OCI-LY7 (cell line): ENCODE measurements around the gene JAZF1.

ENCODE experiments used
- EZH2phosphoT487 ChIP-seq: fragments of 200-600 bp; sonication (generic); IDR thresholded peaks from 2 replicates; pipeline ENCODE4 v1.6.1; 2018; ENCODE audit warnings: low read depth, borderline replicate concordance, mild to moderate bottlenecking, mixed run types, antibody characterized with exemption, low read length, moderate library complexity, mixed read lengths
- TF ChIP-seq, protein P1 (sequence below): fragments of 200-600 bp; sonication (generic); conservative IDR thresholded peaks from 2 replicates; pipeline ENCODE4 v1.5.1; 2014; ENCODE audit warnings: mild to moderate bottlenecking, antibody characterized with exemption, low read length, moderate library complexity, mixed read lengths

DNA sequence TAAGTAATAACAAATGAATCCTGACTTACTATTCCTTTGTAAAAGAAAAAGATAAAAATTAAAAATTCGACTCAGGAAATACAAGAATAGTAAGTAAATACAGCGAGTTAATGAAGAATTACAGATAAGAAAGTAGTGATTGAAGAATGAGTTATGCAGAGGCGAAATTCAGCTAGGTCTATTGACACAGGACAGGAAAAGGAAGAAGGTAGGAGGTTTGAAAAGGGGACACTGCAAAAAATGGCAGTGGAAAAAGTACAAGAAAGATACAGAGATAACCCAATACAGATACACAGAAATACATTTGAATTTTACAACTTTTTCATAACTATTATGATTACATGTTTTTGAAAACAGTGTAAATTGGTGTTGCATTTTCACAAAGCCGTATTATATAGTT is 28.0 kb downstream of the JAZF1 start:
- TF ChIP-seq, protein P1, sequence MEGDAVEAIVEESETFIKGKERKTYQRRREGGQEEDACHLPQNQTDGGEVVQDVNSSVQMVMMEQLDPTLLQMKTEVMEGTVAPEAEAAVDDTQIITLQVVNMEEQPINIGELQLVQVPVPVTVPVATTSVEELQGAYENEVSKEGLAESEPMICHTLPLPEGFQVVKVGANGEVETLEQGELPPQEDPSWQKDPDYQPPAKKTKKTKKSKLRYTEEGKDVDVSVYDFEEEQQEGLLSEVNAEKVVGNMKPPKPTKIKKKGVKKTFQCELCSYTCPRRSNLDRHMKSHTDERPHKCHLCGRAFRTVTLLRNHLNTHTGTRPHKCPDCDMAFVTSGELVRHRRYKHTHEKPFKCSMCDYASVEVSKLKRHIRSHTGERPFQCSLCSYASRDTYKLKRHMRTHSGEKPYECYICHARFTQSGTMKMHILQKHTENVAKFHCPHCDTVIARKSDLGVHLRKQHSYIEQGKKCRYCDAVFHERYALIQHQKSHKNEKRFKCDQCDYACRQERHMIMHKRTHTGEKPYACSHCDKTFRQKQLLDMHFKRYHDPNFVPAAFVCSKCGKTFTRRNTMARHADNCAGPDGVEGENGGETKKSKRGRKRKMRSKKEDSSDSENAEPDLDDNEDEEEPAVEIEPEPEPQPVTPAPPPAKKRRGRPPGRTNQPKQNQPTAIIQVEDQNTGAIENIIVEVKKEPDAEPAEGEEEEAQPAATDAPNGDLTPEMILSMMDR = no peak
- TF ChIP-seq EZH2phosphoT487 = no peak
